GM12872 (cell line): ENCODE results near the gene KRTAP4-9.

Source experiments
- CTCF ChIP-seq: IDR thresholded peaks from 3 replicates; pipeline ENCODE4 v1.5.1; 2011; ENCODE audit warnings: low read depth, mild to moderate bottlenecking, low read length, moderate library complexity; ENCODE audit not compliant: insufficient read depth

The KRTAP4-9 gene

DNA sequence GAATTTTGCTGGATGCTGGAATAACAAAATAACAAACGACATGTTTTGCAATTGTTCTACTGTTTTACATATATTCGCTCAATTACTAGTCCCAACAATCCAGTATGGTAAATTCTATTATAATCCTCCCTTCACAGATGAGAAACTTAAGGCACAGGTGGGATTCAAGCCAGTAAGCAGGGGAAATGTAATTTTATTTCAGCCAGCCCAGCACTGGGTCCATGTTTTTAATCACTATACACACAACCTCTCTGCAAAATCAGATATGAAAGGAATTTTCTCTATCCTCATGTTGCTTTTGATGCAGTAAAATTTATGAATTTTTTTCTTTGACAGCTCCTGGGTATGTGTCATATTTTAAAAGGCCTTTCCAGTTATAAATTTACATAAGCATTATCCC is 40.1 kb downstream of the KRTAP4-9 start:
- no peak for TF ChIP-seq CTCF

- no peak for TF ChIP-seq CTCF
Observed at GRCh38 chr17:41147531-41148204, 42.5 kb downstream of the KRTAP4-9 start.

DNA sequence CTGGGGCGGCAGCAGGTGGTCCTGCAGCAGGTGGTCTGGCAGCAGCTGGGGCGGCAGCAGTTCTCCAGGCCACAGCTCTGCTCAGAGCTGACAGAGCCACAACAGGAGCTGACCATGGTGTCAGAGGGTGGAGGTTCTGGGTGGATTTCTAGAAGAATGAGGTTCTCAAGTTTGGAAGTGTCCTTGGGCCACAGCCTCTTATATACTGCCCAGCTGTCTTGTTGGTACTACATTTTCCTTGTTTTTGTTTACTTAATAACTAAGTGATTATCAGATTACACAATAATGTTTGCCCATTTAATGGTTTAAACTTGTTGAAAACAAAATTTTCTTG is 44.4 kb downstream of the KRTAP4-9 start, which contains the start of gene KRTAP4-5:
Gene KRTAP4-5 (minus strand): TSS at position 174 of the 334 bp plus-strand sequence. CDS start 58 bp downstream, at position 116.
- TF ChIP-seq CTCF, result no peak

GRCh38 chr17:41150026-41150425 is 44.8 kb downstream of the KRTAP4-9 start:
- no peak for TF ChIP-seq CTCF

DNA sequence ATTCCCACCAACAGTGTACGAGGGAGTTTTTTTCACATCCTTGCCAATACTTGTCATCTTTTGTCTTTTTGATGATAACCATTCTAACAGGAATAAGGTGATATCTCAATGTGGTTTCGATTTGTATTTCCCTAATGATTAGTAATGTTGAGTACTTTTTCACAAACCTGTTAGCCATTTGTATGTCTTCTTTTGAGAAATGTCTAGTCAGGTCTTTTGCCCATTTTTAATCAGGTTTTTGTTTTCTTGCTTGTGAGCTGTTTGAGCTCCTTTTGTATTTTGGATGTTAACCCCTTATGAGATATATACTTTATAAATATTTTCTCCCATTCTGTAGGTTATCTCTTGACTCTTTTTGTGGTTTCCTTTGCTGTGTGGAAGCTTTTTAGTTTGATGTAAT is 46.3 kb downstream of the KRTAP4-9 start:
- TF ChIP-seq CTCF, result no peak

DNA sequence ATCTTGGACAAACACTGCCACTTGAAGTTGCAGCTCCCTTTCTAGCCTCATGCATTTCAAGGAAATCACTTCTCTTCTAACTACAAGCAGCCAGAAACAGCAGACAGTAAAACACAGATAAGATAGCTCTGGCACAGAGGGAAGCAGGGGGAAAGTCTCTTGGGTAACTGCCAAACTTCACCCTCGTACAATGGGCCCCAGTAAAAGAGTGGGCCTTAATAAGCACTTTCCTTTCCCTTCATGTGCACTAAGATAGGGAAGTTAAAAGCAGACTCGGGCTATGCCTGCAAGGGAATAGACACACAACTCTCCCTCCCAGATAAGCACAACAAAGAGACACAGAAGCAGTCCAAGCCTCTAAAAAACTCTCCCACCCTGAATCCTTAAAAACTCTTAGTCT is 48.7 kb downstream of the KRTAP4-9 start:
- TF ChIP-seq CTCF, result no peak
